ENCODE data around the gene MCF2L.

The MCF2L gene

DNA sequence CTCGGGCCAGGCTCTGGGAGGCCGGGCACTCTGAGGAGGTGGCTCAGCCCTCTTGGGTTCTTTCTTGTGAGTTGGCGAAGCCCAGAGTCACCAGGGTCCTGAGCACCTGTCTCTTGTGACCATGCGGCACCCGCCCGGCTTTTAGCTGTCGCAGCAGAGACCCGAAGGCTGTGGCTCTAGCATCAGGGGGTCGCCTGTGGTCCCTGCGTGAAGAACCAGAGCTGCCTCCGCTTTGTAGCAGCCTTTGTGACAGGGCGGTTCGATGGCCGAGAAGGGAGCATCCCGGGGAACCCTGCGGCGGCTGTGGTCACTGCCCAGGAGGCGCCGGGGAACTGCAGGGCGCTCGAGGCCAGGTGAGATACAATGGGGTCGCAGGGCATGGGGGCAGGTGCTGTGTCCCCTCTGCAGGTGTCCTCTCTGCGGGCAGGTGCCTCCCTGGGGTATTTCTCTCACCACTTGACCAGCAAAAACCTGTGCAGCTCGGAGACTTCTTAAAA lies 10.4 kb downstream of the MCF2L start:
- DNase-seq (ENCODE audit: low spot score), result no peak

DNA sequence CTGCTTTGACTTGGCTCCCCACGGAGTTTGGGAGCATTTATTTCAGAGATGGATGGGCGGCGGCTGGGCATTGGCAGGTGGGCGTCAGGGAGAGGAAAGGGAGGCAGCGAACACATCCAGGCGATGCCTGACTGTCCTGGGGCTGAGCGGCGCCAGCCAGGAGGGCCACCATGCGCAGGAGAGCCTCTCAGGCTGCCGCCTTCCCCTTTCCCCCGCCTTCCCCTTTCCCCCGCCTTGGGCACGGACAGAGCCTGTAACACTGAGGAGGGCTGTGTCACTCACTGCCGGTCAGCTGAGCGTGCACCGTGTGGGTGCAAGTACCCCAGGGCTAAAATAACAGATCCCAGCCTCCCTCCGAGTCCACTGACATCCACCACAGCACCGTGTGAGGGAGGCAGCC lies 11.4 kb downstream of the MCF2L start:
- no peak for DNase-seq (ENCODE audit: low spot score)

DNA sequence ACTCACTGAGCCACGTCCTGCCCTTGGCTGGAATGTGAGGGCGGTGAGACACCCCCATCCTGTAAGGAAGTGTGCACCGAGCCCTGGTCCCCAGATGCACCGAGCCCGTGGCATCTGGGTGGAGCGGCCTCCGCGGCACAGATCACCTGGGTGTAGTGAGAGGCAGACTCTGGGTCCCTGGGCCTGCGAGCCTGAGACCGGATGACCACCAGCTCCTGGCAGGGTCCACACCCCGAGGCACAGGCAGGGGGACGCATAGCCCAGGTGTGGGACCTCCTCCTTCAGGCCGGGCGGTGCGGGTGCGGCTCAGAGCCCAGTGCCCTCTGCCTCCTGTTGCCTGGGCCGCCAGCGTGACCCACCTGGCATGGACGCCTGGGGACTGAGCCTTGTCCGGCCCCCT lies 12.4 kb downstream of the MCF2L start:
- no peak for DNase-seq (ENCODE audit: low spot score)

DNA sequence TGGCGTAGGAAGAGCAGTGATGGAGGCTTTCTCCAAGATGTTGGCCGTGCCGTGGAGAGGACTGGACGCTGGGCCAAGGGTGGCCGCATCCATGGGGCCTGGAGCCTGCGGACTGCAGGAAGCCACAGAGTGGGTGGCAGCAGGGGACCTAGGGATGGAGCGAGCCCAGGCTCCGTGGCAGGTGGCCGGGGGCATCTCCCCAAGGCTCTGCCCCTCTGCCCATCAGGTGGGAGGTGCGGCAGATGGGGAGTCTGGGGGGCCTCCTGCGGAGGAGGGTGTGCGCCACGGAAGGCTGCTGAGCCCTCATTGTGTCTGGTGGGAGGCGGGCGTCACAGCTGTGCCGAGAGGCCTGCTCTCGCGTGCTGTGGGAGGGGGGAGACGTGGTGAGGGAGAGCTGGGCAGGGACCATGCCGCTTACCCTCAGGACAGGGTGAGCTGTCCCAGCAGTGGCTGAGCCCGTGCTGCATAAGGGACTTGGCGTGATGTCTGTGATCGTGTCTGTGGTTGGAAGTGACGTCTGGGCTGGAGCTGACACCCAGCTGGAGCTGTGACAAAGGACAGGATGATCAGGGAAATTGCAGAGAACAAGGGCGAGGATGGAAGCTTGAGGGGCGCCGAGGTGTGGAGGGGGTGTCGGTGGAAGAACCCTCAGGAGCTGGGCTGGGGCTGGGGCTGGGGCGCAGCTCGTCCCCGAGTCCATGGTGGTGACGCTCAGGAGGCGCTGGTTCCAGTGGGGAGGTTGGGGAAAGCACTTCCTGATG lies 13.4 kb downstream of the MCF2L start:
- no peak for DNase-seq (ENCODE audit: low spot score)

DNA sequence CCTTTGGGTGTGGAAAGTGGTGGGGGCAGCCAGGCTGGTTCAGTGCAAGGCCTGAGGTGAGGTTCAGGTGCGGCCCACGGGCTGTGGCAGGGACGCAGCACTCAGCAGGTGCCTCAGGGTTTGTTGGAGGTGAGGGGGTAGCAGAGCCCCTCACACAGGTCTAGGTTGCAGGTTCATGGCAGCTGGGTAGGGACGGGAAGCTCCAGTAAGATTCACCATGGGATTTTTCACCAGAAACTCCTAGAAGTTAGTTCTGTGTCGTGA lies 14.0 kb downstream of the MCF2L start:
- no peak for DNase-seq (ENCODE audit: low spot score)

DNA sequence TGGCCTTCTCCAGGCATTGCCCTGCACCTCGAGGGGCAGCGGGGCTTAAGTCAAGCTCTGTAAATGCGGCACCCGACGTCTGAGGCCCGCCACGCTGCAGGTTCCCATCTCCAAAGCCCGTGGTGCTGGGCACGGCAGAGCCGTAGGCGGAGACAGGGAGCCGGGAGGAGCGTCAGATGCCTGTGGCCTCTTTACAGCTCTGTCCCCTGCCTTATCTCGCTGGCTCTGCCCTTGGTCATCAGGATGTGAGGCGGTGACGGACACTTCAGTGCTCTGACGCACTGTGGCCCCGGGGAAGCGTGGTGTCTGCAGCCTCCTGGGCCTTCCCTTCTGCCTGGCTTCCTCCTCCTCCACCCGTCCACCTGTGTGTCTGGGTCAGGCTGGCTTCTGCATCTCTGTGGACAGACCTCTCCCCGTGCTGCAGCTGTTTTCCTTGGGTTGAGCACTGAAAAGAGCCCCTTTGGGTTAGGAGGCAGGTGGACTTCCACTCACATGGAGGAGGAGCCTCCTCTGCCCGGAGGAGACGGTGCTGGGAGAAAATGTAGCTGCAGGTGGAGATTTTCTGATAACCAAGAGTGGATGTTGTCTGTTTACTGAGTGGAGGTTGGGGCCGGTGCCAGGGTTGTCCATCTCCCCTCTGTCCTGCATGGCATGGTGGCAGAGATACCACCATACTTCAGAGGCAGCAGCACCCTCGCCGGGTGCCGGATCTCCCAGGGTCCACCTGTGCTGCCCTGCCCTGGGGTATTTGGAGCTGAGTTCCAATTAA lies 14.6 kb downstream of the MCF2L start:
- no peak for DNase-seq (ENCODE audit: low spot score)

DNA sequence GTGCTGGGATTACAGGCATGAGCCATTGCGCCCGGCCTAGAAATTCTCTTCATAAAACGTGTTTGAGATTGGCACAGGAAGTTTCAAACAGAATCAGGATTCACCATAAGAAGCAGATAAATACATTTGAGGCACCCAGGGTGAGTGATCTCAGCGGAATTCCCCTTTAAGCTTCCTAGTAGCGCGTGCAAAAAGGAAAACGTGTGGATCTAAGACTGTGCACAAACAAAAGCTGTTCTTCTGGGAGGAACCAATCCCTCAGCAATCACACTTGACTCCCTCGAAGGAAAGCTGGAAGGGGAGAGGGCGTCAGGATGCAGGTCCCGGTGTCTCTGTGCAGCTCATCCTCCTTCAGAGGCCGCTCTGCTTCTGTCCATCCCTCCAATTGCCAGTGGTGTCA lies 15.5 kb downstream of the MCF2L start:
- no peak for DNase-seq (ENCODE audit: low spot score)

DNA sequence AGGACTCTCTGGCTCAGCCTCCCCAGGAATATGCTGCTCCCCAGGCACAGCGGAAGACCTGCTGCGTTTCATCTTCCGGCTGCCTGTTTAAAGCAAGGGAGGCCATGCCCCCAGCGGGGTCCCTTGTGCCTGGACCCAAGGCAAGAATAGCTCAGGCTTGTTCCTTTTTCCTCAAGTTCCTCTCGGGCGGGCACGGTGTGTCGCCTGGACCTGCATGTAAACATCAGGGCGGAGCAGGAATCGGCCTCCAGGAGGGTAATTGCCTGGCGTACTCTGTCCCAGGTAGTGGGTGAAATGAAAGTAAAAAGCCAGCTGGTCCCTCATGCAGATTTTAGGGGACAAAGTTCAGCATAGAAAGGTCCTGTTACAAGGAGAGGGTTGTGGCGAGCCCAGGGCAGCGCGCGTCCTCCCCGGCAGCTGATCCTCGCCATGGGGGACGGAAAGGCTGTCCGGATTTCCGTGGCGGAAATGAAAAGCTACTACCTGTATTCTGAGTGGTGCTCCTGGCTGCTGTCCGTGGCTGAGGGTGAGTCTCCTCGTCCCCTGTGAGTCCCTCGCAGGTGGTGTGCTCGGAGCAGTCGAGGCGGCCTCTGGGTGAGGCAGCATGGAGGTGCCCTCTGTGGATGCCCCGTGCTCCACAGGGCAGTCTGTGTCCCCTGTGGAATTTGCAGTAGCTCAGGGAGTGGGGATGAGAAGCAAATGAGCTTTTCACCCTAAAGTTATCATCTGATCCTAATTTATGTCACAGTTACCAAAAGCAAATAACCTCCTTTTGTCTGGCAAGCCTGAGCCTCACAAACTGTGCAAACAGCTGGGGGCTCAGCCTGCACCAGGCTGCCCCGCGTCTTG lies 16.2 kb downstream of the MCF2L start:
- no peak for DNase-seq (ENCODE audit: low spot score)

DNA sequence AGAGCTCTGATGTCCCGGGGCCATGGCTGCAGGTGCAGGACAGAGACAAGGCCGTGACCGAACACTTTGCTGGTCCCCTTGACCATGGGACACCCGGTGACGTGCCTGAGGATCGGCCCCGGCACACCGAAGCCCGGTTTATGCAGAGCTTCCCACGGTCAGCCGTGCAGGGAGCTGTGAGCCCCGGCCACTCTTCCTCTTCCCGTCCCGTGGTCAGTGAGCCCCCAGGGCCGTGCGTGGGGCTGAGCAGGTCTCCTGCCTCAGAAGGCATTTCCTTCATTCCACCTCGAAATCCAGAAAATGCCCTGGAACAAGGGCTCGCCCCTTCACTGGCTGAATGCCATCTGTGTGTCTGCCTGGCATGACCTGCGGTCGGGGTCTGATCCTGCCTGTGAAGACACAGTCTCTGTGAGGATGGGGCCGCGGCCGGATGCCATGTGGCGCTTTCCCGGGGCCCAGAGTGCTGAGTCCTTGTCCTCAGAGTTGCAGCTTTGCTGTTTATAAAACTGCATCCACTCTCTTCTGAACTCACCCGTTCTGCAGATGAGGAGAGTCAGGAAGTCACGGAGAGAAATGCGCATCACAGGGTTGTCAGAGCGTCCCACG lies 16.9 kb downstream of the MCF2L start:
- no peak for DNase-seq (ENCODE audit: low spot score)

DNA sequence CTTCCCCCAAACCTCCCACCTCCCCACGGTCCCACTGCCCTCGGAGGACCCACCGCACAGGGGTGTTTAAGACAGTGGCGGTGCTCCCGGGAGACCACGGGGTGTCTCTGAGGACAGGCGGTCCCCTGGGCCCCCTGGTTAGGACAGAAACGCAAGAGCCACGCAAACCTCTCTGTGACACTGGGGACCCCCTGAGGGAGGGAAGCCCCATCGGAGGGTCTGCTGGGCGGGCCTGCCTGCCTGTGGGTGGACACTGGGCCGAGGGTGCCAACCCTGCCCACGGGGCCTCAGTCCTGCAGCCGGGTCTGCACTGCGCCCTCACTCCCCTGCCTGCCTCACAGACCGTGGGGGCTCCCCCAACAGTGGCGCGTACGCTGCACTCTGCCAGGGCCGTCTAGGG lies 17.5 kb downstream of the MCF2L start:
- no peak for DNase-seq (ENCODE audit: low spot score)

DNA sequence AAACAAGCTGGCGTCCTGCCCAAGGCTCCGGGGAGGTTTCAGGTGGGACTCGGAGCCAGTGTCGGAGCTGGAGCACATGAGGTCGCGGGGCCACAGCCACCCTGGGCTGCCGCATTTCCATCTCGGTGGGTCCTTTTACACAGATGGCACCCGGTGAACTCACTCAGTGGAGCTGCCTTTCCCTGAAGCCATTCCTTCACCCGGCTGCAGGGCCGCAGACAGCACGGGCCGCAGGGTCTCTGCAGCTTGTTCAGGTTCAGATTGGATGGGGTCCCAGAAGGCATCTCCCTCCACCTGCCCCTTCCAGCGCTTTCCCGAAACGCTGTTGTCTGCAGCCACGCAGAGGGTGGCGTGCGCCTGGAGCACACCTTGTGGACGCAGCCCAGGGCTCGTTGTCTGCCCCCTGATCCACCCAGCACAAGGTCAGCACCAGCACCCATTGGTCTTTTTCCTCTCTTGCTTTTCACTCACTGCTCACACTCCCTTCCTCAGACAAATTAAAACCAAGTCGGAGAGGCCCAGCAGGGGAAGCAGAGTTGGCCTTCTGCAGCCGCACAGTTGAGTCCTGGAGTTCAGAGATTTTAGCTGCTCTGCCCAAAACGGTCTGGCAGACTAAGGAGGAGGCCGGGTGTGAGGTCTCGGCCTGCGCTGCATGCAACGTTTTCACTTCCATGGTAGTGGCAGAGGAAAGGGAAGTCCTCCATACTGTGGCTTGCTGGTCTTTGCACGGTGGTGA lies 18.1 kb downstream of the MCF2L start:
- no peak for DNase-seq (ENCODE audit: low spot score)

DNA sequence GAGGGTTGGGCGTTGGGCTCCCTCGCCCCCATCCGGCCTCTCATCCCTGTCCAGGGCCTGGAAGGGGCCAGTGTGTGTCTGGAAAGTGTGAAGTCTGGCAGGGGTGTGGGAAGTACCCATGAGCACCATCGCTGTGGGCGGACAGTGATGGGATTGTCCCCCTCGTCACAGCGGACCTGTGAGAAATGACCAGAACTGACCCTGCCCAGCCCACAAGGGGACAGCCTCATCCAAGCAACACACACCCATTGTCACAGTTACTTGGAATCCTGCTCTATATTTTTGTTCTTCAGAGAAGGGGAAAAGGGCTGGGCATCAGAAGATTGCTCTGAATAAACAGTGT lies 18.6 kb downstream of the MCF2L start:
- no peak for DNase-seq (ENCODE audit: low spot score)

DNA sequence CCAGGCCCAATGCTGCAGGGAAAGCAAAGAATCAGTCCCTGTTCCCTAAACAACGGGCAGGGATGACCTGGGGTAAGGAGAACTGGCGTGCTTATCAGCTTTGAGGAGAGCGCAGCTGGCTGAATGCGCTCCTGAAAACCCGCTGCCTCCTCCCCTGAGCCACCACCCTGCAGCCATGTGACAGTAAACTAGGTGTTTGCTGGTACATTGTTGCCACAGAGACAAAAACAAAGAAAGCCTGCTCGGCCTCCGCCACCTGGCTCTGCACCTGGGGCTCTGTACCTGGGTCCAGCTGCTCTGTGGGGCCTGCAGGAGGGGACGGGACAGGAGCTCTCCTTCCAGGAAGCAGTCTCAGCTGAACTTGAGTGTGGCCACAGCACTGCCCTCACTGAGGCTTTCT lies 21.8 kb downstream of the MCF2L start:
- DNase-seq (ENCODE audit: low spot score), result no peak

DNA sequence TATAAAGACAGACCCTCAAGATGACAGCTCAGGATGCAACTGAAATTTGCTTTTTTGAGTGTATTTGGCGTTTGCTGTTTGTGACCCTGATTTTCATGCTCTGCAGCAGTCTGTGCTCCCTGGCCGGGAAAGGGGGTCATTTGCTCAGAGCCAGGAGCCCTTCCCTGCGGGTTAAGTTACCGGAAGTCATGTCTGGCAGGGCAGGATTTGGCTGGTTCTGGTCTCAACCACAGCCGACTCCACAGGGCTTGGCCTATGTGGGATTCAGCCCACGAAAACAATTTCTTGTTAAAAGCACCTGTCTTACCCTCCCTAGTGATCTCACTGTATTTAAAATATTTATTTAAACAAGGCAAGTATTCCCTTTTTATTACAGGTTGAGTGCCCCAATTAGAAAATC lies 22.6 kb downstream of the MCF2L start:
- DNase-seq (ENCODE audit: low spot score), result no peak

DNA sequence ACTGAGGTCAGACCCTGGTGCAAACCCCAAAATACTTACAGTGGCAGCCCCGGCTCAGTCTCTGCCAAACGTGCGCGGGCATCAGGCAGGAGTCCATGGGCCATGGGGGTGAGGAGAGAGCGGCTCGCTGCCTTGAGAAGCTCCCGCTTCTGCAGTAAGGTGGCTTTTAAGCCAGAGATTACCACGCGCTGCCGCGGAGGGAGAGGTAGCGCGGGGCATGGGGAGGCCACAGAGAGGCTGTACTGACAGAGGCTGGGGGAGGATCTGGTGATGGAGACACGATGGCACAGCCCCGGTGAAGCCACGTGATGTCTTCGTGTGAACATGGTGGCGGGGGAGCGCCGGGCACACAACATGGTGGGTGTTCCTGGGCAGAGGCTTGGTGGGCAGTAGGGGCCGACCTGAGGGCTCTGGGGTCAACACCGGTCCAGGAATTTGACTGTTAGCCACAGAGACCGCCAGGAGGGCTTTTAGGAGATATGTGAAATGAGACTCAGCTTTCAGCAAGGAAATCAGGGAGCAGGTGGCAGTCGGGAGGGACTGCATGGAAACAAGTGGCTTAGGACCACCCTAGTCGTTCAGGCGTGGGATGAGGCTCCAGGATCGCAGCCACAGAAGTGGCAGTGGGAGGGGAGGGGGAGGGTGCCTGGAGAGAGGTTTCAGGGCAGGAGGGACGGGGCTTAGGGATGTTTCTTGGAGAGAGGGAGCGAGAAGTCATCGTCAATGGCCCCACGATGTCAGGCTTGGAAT lies 24.1 kb downstream of the MCF2L start:
- no peak for DNase-seq (ENCODE audit: low spot score)

DNA sequence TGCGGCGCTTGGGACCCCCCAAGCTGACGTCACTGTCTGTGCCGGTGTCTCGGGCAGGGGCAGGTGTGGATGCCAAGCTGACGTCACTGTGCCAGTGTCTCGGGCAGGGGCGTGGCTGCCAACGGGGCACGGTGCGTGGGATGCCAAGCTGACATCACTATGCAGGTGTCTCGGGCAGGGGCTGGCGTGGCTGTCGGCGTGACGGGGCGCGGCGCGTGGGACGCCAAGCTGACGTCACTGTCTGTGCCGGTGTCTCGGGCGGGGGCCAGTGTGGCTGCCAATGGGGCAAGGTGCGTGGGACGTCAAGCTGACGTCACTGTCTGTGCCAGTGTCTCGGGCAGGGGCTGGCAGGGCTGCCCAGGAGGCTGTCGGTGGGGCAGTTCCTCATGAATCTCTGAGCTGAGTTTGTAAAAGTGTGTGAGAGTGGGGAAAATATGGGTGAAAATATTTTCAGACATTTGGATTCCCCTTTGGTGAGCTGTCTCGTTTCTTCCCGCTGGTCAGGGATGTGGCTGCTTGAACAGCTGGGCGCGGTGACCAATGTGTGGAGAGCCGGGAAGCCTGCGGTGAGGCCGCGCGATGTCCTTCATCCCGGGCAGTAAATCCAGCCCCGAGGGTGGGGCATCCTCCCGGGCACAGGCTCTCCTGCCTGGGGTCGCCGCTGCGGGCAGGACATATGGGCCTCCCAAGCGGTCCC lies 25.2 kb downstream of the MCF2L start:
- DNase-seq (ENCODE audit: low spot score), result no peak

DNA sequence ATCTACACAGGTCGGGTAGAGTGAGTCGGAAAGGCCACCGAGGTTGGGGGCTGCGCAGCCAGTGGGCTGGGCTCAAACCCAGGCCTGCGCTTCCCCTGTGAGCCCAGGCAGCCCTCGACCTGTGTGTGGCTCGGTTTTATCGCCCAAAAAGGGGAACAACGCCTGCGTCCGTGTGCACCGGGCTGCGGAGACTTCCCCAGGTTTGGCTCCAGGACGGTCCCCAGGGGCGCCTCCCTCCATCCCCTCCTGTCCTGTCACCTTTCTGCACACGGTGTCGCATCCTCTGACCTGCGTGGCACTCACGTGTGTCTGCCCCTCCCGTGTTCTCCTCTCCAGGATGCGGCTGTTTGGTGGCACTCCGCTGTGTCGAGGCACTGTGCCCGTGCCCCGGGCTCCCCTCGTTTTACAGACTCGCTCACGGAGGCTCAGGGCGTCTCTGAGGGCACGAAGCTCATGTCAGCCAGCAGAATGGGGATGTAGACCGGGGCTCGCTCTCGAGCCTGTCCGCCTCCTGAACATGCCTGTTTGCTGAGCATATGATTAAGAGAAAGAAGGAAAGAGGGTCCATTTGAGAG lies 25.9 kb downstream of the MCF2L start:
- no peak for DNase-seq (ENCODE audit: low spot score)

DNA sequence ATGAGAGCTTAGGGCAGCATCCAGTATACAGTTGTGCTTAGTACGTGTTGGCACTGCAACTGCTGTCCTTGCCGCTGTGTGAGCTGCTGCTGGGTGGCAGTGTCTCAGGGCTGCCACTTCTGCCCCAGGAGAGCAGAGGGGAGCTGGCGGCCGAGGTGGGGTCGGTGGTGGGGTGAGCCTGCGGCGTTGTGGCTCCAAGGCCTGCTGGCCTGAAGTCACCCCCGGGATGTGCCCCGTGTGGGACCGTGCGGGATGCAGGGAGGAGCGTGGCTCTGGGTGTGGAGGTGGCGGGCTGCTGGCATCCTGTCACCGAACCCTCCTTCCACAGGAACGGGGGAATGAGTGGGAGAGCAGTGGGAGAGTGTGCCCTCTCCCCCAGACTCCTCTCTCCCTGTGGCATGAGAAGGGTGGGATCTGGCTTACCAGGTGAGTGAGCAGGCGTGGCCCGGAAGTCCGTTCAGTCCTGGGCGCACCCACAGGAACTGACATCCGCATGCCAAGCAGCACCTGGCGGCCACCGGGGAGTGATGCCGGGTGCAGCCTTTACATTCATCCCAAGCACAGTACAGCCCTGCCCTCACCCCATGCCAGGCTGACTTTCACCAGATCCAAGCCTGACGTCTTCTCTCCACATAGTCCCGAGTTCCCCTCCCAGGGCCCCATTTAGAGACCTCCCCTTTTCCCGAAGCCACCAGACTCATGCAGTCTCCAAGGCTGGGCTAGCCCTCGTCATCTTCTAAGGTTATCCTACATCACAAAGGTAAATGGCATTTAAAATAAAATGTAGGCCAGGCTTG lies 26.6 kb downstream of the MCF2L start:
- DNase-seq (ENCODE audit: low spot score), result no peak

DNA sequence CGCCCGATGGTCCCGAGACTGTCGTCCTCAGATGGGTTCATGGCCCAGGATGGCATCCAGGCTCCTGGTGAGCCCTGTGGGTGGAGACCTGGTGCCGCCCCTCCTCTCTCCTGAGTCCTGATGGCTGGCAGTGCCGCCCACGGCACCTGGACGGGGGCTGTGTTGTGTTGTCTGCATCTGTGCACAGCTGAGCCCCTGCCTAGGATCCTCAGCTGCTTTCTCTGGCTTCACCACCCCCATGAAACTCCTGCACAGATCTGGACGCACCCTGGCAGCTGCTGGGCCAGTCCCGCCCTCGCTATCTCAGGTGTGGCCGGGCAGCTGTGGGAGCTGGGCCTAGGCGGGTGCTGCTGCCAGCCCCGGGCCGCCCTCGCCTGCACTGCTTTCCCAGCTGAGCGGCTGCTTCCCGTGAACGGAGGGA lies 27.7 kb downstream of the MCF2L start:
- no peak for DNase-seq (ENCODE audit: low spot score)
